Measurements from ENCODE around the gene USP6NL.

Gene USP6NL

DNA sequence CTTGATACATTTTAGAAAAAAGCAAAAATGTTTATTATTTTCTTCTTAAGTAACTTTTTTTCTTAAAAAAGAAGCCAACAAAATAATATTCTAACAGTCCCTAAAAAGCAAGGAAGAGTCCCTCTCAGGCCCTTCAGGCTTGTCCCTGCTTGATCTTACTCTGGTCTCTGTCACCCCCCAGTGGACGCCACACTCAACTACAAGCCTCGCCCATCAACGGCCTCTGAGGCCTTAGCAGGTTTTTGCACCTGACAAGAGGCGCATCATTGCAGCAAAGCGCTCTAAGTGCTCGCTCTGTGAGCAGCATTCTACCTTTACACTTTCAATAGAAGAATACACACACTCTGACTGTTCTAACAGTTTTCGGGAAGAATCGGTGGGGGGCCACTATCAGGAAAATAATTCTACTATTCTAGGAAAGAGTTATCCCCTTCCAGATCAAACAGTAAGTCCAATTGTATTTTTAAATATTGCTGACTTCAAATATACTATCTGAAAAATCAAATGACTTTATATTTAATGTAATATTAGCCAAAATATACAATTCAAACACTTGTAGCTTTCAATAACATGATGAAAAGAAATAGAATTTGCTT, 139.2 kb downstream of the USP6NL start:
- DNase-seq: peak; percentile 75

GRCh38 chr10:11469575-11470391, 141.7 kb downstream of the USP6NL start:
- no peak for DNase-seq

GRCh38 chr10:11468126-11468742, 143.2 kb downstream of the USP6NL start:
- no peak for DNase-seq

GRCh38 chr10:11465406-11465805, 146.0 kb downstream of the USP6NL start:
- no peak for DNase-seq

- no peak for DNase-seq
These were observed 148.3 kb downstream of the USP6NL start for GRCh38 chr10:11463111-11463510.

DNA sequence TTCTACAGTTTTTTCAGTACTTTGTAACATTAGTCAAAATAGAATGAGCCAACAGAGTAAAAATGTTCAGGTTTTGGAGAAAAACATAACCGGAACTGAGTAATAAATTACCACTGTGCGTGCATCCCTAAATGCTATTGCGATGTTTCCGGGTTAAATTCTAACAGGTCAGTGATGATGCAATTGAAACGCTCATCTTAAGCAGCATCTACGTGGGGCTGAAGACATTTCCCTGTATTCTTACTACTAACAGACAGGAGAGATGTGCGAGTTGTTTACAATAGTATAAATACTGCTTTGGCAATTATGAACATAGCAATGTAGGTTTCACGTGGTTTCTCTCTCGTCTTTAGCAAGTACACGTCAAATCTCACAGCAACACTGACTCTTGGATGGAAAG, 149.4 kb downstream of the USP6NL start:
- no peak for DNase-seq

GRCh38 chr10:11457336-11457735, 154.1 kb downstream of the USP6NL start:
- no peak for DNase-seq

- no peak for DNase-seq
These were observed 156.4 kb downstream of the USP6NL start for GRCh38 chr10:11454958-11455566.

DNA sequence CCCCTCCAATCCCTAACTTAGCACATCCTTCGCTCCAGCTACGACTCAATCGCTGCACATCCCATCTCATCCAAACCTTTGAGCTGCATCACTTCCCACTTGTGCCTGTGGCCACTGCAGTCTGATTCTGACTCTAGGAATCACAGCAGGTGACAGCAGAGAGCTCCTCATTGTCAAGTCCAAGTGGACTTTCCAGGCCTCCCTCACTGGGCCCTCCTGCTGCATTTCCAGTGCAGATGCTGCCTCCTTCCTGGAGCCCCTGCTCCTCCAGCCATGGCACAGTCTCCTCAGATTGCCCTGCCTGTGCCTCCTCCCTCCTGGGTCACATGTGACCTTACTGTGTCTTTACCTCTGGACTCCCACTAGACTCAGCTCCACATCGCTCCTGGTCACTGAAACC, 157.3 kb downstream of the USP6NL start:
- DNase-seq: no peak

DNA sequence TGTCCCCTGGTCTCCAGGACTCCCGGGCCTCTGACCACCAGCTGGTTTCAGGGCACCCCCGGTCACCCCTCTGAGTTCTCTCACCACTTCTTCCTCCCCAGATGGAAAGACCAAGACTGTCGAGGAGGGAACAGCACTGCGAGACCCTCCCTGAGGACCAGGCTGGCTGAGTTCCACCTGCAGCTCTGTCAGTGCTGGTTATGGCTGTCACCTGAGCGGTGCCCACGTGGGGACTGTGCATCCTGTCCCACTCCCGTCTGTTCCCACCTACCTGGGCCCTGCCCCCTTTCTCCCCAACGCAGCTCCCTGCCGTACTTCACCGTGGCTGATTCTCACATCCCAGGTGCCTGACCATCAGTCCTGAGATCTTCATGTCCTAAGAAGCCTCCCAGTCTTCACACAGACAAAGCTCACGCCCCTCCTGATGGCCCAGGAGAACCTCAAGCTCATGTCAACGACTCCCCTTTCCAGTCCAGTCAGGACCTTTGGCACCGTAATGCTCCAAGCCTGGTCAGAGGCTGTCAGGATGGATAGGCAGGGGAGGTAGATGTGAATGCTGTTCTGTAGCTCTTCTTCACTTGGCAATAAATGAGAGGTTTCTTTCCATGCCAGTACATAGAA, 159.7 kb downstream of the USP6NL start:
- no peak for DNase-seq

DNA sequence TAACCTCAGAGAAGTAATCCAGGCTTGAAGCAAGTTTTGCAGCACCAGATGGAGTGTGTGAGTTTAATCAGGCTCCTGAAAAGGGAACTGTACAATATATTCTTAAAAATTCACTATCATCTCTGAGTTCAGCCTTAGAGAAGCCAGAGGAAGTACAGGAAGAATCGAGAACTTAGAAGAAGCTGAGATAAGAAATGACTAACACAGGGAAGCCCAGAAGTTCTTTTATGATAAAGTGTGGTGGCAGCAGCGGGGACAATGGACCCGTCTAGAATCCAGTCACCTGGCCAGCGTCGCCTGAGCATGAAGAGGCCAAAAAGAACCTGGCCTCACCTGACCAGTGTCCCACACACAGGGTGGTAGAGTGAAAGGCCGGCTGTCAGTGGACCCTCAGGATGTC, 161.0 kb downstream of the USP6NL start:
- DNase-seq: no peak

GRCh38 chr10:11449761-11450160, 161.7 kb downstream of the USP6NL start:
- DNase-seq: no peak

DNA sequence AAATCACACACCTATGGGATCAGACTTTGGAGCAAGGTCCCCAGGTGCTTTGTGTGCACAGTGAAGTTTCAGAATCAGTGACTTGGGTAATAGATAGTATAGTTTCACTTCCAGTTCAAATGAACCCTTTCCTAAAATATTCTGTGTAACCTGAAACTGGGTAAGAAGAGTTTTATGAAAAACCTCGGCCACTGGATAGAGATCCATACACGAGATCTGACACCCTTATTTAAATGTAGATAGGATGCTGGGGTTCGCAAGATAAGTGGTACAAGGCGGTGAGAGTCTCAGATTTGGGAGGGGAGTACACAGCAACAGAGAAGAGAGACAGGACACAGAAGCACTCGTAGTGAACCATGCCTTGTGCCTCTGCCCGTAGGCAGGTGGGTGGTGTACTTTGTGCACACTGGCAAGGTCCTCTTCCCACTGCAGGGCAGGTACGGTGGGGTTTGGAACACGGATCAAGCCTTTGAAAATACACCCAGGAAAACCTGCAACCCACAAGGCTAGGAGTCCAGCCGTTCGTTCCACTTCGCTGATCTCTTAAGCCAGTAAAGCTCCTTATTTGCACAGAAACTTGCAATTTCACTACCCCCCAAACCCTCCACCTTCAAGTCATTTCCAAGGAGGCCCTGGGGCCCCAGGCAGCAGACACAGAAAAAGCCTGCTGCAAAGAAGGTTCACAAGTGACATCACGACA, 162.8 kb downstream of the USP6NL start:
- DNase-seq: peak; percentile 66

- DNase-seq: no peak
These were observed 163.3 kb downstream of the USP6NL start for GRCh38 chr10:11448190-11448544.

GRCh38 chr10:11447586-11447985, 163.9 kb downstream of the USP6NL start:
- peak; percentile 44 for DNase-seq

DNA sequence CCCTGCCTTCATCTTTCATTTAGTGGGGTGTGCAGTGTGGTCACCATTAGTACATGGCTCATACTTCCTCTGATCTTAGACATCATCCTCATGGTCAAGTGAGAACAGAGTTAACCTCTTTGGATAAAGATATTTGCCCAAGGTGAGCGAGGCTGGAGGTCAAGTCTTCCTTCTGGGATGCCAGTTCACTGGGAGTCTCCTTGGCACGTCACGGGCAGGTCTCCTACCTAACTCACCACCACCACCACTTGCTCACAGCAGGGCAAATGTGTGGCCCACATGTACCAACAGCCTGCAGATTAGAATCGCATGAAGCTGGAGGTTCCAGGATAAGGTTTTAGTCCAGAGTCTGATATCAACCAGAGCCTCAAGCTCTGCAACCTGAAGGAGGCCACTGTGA, 164.6 kb downstream of the USP6NL start:
- no peak for DNase-seq

- no peak for DNase-seq
These were observed 165.3 kb downstream of the USP6NL start for GRCh38 chr10:11446133-11446532.

- DNase-seq: no peak
These were observed 166.8 kb downstream of the USP6NL start for GRCh38 chr10:11444531-11445228.

GRCh38 chr10:11444155-11444530, 167.3 kb downstream of the USP6NL start:
- DNase-seq: no peak

- no peak for DNase-seq
These were observed 167.8 kb downstream of the USP6NL start for GRCh38 chr10:11443468-11444154.

GRCh38 chr10:11442001-11442773, 169.3 kb downstream of the USP6NL start:
- no peak for DNase-seq

Data from RPMI8226 (cell line).